Mesendoderm (in vitro differentiated cells): ENCODE results near the gene DYRK1A.
A peak's percentile ranks its signal among the peaks of the same experiment; 100 is the strongest.
"Not testable (repeated sequence)": the region's sequence is repeated elsewhere in the genome, so short reads cannot be mapped to it uniquely, and the experiment has no call there.

Experiments
- DNase-seq: peaks from one replicate; pipeline ENCODE4 v3.0.0; 2013
- H2AK5ac ChIP-seq: 2 replicates; pipeline ENCODE4 v1.6.1; 2013; ENCODE audit warnings: low read length, inconsistent platforms
- H2BK120ac ChIP-seq: 2 replicates; pipeline ENCODE4 v1.6.1; 2013; ENCODE audit warnings: low read depth, mild to moderate bottlenecking, low read length, moderate library complexity, mixed read lengths
- H2BK15ac ChIP-seq: replicated peaks from 2 replicates; pipeline ENCODE4 v1.6.1; 2013; ENCODE audit warnings: low read depth, mild to moderate bottlenecking, moderate library complexity
- H2BK5ac ChIP-seq: 2 replicates; pipeline ENCODE4 v1.6.1; 2013; ENCODE audit warnings: low read length, inconsistent platforms
- H3K18ac ChIP-seq: 2 replicates; pipeline ENCODE4 v1.6.1; 2013; ENCODE audit warnings: mild to moderate bottlenecking, low read length, mixed read lengths
- H3K23ac ChIP-seq: one replicate; pipeline ENCODE4 v1.6.1; 2013; ENCODE audit warnings: low read length
- H3K27ac ChIP-seq: 2 replicates; pipeline ENCODE4 v1.5.1; 2013; ENCODE audit warnings: low read depth, mild to moderate bottlenecking, inconsistent platforms, low read length, moderate library complexity
- H3K27me3 ChIP-seq: 2 replicates; pipeline ENCODE4 v1.6.1; 2013; ENCODE audit warnings: low read length, control low read depth, mild to moderate bottlenecking, inconsistent platforms; ENCODE audit not compliant: insufficient read depth, poor library complexity
- H3K36me3 ChIP-seq: 2 replicates; pipeline ENCODE4 v1.6.1; 2013; ENCODE audit warnings: low read length, inconsistent platforms; ENCODE audit not compliant: control insufficient read depth, insufficient read depth
- H3K4ac ChIP-seq: one replicate; pipeline ENCODE4 v1.6.1; 2013; ENCODE audit warnings: low read depth, mild to moderate bottlenecking, low read length, moderate library complexity
- H3K4me1 ChIP-seq: 2 replicates; pipeline ENCODE4 v1.6.1; 2013; ENCODE audit warnings: low read depth, low read length, inconsistent platforms; ENCODE audit not compliant: control insufficient read depth
- H3K4me2 ChIP-seq: 2 replicates; pipeline ENCODE4 v1.6.1; 2013; ENCODE audit warnings: low read length
- H3K4me3 ChIP-seq: 2 replicates; pipeline ENCODE4 v1.5.1; 2013; ENCODE audit warnings: mild to moderate bottlenecking, low read length
- H3K56ac ChIP-seq: one replicate; pipeline ENCODE4 v1.6.1; 2013; ENCODE audit warnings: low read length
- H3K79me1 ChIP-seq: 2 replicates; pipeline ENCODE4 v1.6.1; 2013; ENCODE audit warnings: low read length, inconsistent platforms
- H3K79me2 ChIP-seq: 2 replicates; pipeline ENCODE4 v1.6.1; 2013; ENCODE audit warnings: mild to moderate bottlenecking, low read length; ENCODE audit not compliant: control insufficient read depth, insufficient read depth
- H3K9ac ChIP-seq: 2 replicates; pipeline ENCODE4 v1.6.1; 2013; ENCODE audit warnings: low read length, inconsistent platforms
- H4K5ac ChIP-seq: one replicate; pipeline ENCODE4 v1.6.1; 2013; ENCODE audit warnings: low read length
- H4K8ac ChIP-seq: one replicate; pipeline ENCODE4 v1.6.1; 2013; ENCODE audit warnings: low read depth, mild to moderate bottlenecking, control low read depth, low read length, moderate library complexity
- WGBS: extraction: QIAGEN DNeasy Blood & Tissue Kit; methylation state at CpG from one replicate; pipeline ENCODE4 v1.1.7; 2013; ENCODE audit warnings: low lambda C conversion rate, missing lambda C conversion rate; ENCODE audit not compliant: insufficient coverage; ENCODE audit errors: extremely low coverage; 5-methylcytosine and 5-hydroxymethylcytosine counted together

Gene DYRK1A

GRCh38 chr21:37547615-37548200 is 181.1 kb downstream of the DYRK1A start:
- Histone ChIP-seq H3K79me1 (no peaks in the 10 kb centered on the region), H2AK5ac (no peak overlapping the region), H3K23ac (no peak overlapping the region), H3K4me1 (peaks cover 2% of the 10 kb centered on the region), H3K27me3 (no peaks in the 10 kb centered on the region), H3K56ac (peak overlapping the region; percentile 2), H2BK5ac (no peak overlapping the region), H3K36me3 (no peaks in the 10 kb centered on the region), H4K8ac (no peak overlapping the region), H2BK15ac (no peak overlapping the region), H3K4me2 (no peak overlapping the region), H3K27ac (no peak overlapping the region), H3K4me3 (no peak overlapping the region), H3K18ac (no peak overlapping the region), H2BK120ac (no peak overlapping the region), H4K5ac (no peak overlapping the region), H3K9ac (no peak overlapping the region), H3K4ac (no peak overlapping the region), H3K79me2 (no peaks in the 10 kb centered on the region)
- no peak for DNase-seq
- no CpG with 5 or more reads among the region's 2 CpGs for WGBS

- H3K4me3 ChIP-seq, result no peak overlapping the region
Observed at GRCh38 chr21:37548521-37548981, 182.0 kb downstream of the DYRK1A start.

GRCh38 chr21:37549730-37550129 is 183.2 kb downstream of the DYRK1A start:
- not testable (repeated sequence) for H3K79me2 ChIP-seq, H3K4ac ChIP-seq, H4K5ac ChIP-seq, H3K4me2 ChIP-seq, H3K56ac ChIP-seq, H2AK5ac ChIP-seq, H3K4me3 ChIP-seq, H3K79me1 ChIP-seq, H3K27ac ChIP-seq, H3K18ac ChIP-seq, H3K23ac ChIP-seq, H3K9ac ChIP-seq, H3K36me3 ChIP-seq, H4K8ac ChIP-seq, H2BK5ac ChIP-seq, H3K4me1 ChIP-seq, H2BK120ac ChIP-seq, H2BK15ac ChIP-seq, DNase-seq, H3K27me3 ChIP-seq
- no CpG with 5 or more reads among the region's 4 CpGs for WGBS

More at GRCh38 chr21:37548521-37548981, 182.0 kb downstream of the DYRK1A start:
- Histone ChIP-seq H3K18ac (no peak overlapping the region), H3K79me2 (no peaks in the 10 kb centered on the region), H4K8ac (no peak overlapping the region), H3K56ac (no peak overlapping the region), H3K4me1 (peaks cover 2% of the 10 kb centered on the region), H3K23ac (no peak overlapping the region), H2AK5ac (no peak overlapping the region), H4K5ac (no peak overlapping the region), H3K4me2 (no peak overlapping the region), H2BK120ac (no peak overlapping the region), H3K9ac (no peak overlapping the region), H2BK5ac (no peak overlapping the region), H3K36me3 (no peaks in the 10 kb centered on the region), H3K27me3 (no peaks in the 10 kb centered on the region), H3K79me1 (no peaks in the 10 kb centered on the region), H2BK15ac (no peak overlapping the region), H3K4ac (no peak overlapping the region), H3K27ac (no peak overlapping the region)
- DNase-seq, result no peak
- WGBS, result no CpG with 5 or more reads among the region's 2 CpGs

- Histone ChIP-seq H3K56ac (no peak overlapping the region), H3K4ac (no peak overlapping the region), H2BK15ac (no peak overlapping the region), H2BK5ac (no peak overlapping the region), H3K4me3 (no peak overlapping the region), H3K23ac (no peak overlapping the region), H3K79me1 (no peaks in the 10 kb centered on the region), H4K5ac (no peak overlapping the region), H2AK5ac (no peak overlapping the region), H3K18ac (no peak overlapping the region), H3K27ac (no peak overlapping the region), H2BK120ac (no peak overlapping the region), H3K27me3 (no peaks in the 10 kb centered on the region), H3K36me3 (no peaks in the 10 kb centered on the region), H3K4me2 (no peak overlapping the region), H4K8ac (no peak overlapping the region), H3K79me2 (no peaks in the 10 kb centered on the region), H3K9ac (no peak overlapping the region), H3K4me1 (peaks cover 2% of the 10 kb centered on the region)
- 100% methylated on average over 3 of the region's 9 CpGs for WGBS
- no peak for DNase-seq
Observed at GRCh38 chr21:37550157-37550556, 183.6 kb downstream of the DYRK1A start.

GRCh38 chr21:37550618-37551330 is 184.2 kb downstream of the DYRK1A start:
- Histone ChIP-seq H4K5ac (no peak overlapping the region), H4K8ac (no peak overlapping the region), H2AK5ac (no peak overlapping the region), H3K9ac (no peak overlapping the region), H2BK120ac (no peak overlapping the region), H3K36me3 (no peaks in the 10 kb centered on the region), H3K4me1 (peaks cover 2% of the 10 kb centered on the region), H3K79me1 (no peaks in the 10 kb centered on the region), H2BK15ac (no peak overlapping the region), H3K4me2 (no peak overlapping the region), H3K79me2 (no peaks in the 10 kb centered on the region), H3K27me3 (no peaks in the 10 kb centered on the region), H3K27ac (no peak overlapping the region), H3K18ac (no peak overlapping the region), H3K4me3 (no peak overlapping the region), H3K23ac (no peak overlapping the region), H3K56ac (no peak overlapping the region), H3K4ac (no peak overlapping the region), H2BK5ac (no peak overlapping the region)
- no peak for DNase-seq
- WGBS, result no CpG with 5 or more reads among the region's 12 CpGs
